ENCODE data around the gene ADISSP.

The ADISSP gene

DNA sequence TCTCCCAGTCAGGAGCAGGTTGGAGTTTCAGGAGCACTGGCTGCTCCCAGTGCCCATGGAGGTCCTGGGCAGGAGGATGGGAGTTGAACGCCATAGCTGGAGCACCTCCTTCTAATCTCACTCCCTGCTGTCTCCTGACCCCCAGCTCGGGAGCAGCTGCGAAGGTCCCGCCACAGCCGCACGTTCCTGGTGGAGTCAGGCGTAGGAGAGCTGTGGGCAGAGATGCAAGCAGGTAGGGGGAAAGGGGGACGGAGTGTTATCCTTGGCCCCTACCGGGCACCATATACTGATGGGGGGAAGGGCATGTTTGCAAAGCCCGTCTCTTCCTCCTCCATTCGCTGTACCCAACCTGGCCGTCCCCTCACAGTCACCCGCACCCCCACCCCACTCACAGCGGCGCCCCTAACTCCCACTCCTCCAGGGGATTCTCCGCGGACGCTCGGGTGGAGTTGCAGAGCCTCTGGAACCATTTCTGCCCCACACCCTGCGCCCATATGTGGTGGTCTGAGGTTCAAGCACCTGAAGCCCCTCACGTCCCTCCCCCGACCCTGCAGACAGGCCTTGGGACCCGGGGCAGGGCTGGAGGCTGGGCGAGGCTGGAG is 18.4 kb downstream of the ADISSP start:
- Histone ChIP-seq H3K27ac (ENCODE audit: low read depth, low read length) (no peak overlapping the region), H3K4me2 (ENCODE audit: low read length) (no peak overlapping the region), H3F3A (ENCODE audit: control insufficient read depth, insufficient read depth) (no peaks in the 10 kb centered on the region; the same call in 1 of the 2 replicates), H3K79me2 (ENCODE audit: control insufficient read depth, low read length) (no peaks in the 10 kb centered on the region), H3K4me3 (ENCODE audit: low read length) (no peak overlapping the region), H3K27me3 (ENCODE audit: control insufficient read depth, low read length) (peaks cover 5% of the 10 kb centered on the region; the same call in 1 of the 2 replicates), H3K9me3 (ENCODE audit: control insufficient read depth, insufficient read depth, low read length) (no peaks in the 10 kb centered on the region), H3K4me1 (ENCODE audit: control insufficient read depth, low read length) (no peaks in the 10 kb centered on the region), H3K9me2 (replicated peaks; ENCODE audit: control insufficient read depth, low read length) (no peaks in the 10 kb centered on the region), H4K20me1 (ENCODE audit: control insufficient read depth, insufficient read depth, low read depth, low read length) (no peaks in the 10 kb centered on the region), H3K36me3 (ENCODE audit: control insufficient read depth, low read length) (peaks cover 5% of the 10 kb centered on the region; the same call in 1 of the 2 replicates)
- TF ChIP-seq CTCF (IDR thresholded peaks at IDR 0.05; ENCODE audit: low read depth, low read length, poor library complexity, severe bottlenecking) = no peak
- no peak for TF ChIP-seq EZH2phosphoT487 (IDR thresholded peaks at IDR 0.05; ENCODE audit: borderline replicate concordance, low read length)

DNA sequence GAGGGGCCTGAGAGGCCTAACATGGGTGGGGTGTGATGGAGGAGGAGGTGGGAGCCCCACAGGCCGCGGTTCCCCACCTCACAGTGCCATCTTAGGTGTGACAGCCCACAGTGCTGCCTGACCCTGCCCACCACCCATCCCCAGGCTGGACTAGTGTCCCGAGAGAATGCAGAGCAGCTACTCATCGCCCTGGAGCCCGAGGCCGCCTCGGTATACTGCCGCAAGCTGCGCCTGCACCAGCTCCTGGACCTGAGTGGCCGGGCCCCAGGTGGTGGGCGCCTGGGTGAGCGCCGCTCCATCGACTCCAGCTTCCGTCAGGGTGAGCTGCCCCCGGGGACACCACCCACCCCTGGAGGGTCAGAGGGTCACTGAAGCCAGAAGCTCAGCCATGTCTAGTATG is 19.5 kb downstream of the ADISSP start:
- no peaks in the 10 kb centered on the region; the same call in 1 of the 2 replicates for H3F3A ChIP-seq (ENCODE audit: control insufficient read depth, insufficient read depth)
- H3K9me2 ChIP-seq (replicated peaks; ENCODE audit: control insufficient read depth, low read length) = no peaks in the 10 kb centered on the region
- H3K4me2 ChIP-seq (ENCODE audit: low read length) = no peak overlapping the region
- no peak overlapping the region for H3K4me3 ChIP-seq (ENCODE audit: low read length)
- no peaks in the 10 kb centered on the region for H4K20me1 ChIP-seq (ENCODE audit: control insufficient read depth, insufficient read depth, low read depth, low read length)
- peaks cover 5% of the 10 kb centered on the region; the same call in 1 of the 2 replicates for H3K36me3 ChIP-seq (ENCODE audit: control insufficient read depth, low read length)
- H3K4me1 ChIP-seq (ENCODE audit: control insufficient read depth, low read length) = no peaks in the 10 kb centered on the region
- H3K9me3 ChIP-seq (ENCODE audit: control insufficient read depth, insufficient read depth, low read length) = no peaks in the 10 kb centered on the region
- TF ChIP-seq EZH2phosphoT487 (IDR thresholded peaks at IDR 0.05; ENCODE audit: borderline replicate concordance, low read length) (no peak), CTCF (IDR thresholded peaks at IDR 0.05; ENCODE audit: low read depth, low read length, poor library complexity, severe bottlenecking) (no peak)
- peaks cover 7% of the 10 kb centered on the region; the same call in 1 of the 2 replicates for H3K27me3 ChIP-seq (ENCODE audit: control insufficient read depth, low read length)
- H3K27ac ChIP-seq (ENCODE audit: low read depth, low read length) = no peak overlapping the region
- no peaks in the 10 kb centered on the region for H3K79me2 ChIP-seq (ENCODE audit: control insufficient read depth, low read length)

DNA sequence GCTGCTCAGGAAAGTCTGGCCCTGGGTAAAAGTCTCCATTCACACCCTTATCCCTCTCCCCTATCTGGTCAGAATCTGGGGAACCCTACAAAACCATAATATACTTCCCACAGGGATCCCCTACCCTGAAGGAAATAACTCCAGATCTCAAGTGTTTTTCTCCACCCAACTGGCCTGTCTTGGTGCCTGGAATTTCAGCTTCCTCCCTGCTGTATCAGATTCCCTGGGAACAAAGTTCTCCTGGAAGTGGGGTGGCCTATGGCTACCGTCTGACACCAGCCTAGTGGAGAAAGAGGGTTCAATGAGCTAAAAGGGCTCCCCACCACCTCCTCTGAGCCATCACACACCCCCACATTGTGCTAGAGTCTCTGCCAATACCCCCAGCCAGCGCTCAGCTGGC is 20.1 kb downstream of the ADISSP start:
- Histone ChIP-seq H3K36me3 (ENCODE audit: control insufficient read depth, low read length) (peaks cover 5% of the 10 kb centered on the region; the same call in 1 of the 2 replicates), H4K20me1 (ENCODE audit: control insufficient read depth, insufficient read depth, low read depth, low read length) (no peaks in the 10 kb centered on the region), H3K9me3 (ENCODE audit: control insufficient read depth, insufficient read depth, low read length) (no peaks in the 10 kb centered on the region), H3F3A (ENCODE audit: control insufficient read depth, insufficient read depth) (no peaks in the 10 kb centered on the region; the same call in 1 of the 2 replicates), H3K79me2 (ENCODE audit: control insufficient read depth, low read length) (no peaks in the 10 kb centered on the region), H3K9me2 (replicated peaks; ENCODE audit: control insufficient read depth, low read length) (no peaks in the 10 kb centered on the region), H3K4me3 (ENCODE audit: low read length) (no peak overlapping the region), H3K4me2 (ENCODE audit: low read length) (no peak overlapping the region), H3K4me1 (ENCODE audit: control insufficient read depth, low read length) (no peaks in the 10 kb centered on the region), H3K27ac (ENCODE audit: low read depth, low read length) (no peak overlapping the region), H3K27me3 (ENCODE audit: control insufficient read depth, low read length) (peaks cover 7% of the 10 kb centered on the region; the same call in 1 of the 2 replicates)
- TF ChIP-seq EZH2phosphoT487 (IDR thresholded peaks at IDR 0.05; ENCODE audit: borderline replicate concordance, low read length) (no peak), CTCF (IDR thresholded peaks at IDR 0.05; ENCODE audit: low read depth, low read length, poor library complexity, severe bottlenecking) (no peak)

Measured in DOHH2 (cell line).